Ovary (tissue), 3 donors: Measurements from ENCODE around the gene DIS3L2.

Source experiments
- CTCF ChIP-seq, 3 donors: fragments of 450-650 bp in 2 of 3; fragments of 200-600 bp in 1 of 3; IDR thresholded peaks; one replicate each; pipeline versions ENCODE4 v1.5.1 to v1.8.0; 2016 to 2022; ENCODE audit warnings: antibody characterized with exemption in 3 of 3, mild to moderate bottlenecking in 1 of 3
- EP300 ChIP-seq: sonication (generic); formaldehyde crosslinking; IDR thresholded peaks from one replicate; pipeline ENCODE4 v1.6.1; 2017; ENCODE audit warnings: antibody characterized with exemption
- donor health status: DM: no; HTN: no; CAD: no.

GRCh38 chr2:232319803-232320442 lies 358.4 kb downstream of the DIS3L2 start:
- TF ChIP-seq EP300 (no peak), CTCF (IDR thresholded peaks at IDR 0.05) (no peak)
